ENCODE results near the gene SUPT4H1.

SUPT4H1 gene

DNA sequence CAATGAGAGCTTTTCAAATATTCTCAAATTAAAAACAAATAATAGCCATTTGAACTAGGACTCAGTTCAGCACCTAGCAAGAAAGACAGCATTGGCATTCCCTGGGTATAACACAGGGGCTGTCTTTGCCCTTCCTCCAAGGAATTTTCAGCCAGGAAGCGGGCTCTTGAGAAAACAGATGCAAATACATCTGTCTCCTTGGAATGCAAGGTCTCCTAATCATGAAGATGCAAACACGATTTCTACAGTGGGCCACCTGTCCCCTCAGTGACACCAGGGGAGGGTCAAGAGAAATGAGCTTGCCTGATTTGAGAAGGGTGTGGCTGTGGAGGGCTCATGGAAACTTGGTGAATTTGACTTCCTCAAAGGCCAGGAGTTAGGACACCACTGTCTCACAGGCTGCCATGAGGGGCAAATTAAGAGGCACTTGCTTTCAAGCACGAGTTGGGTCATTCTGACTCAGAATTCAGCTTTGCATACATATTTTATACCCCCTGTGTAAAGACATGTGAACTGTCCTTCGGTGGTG is 24.5 kb upstream of the SUPT4H1 start:
- DNase-seq (ENCODE audit: low spot score): no peak
- in situ Hi-C loops (cut with MboI; ENCODE audit: low sequenced_read_pairs, unreplicated experiment): no loop called here
- TF ChIP-seq, protein P1, sequence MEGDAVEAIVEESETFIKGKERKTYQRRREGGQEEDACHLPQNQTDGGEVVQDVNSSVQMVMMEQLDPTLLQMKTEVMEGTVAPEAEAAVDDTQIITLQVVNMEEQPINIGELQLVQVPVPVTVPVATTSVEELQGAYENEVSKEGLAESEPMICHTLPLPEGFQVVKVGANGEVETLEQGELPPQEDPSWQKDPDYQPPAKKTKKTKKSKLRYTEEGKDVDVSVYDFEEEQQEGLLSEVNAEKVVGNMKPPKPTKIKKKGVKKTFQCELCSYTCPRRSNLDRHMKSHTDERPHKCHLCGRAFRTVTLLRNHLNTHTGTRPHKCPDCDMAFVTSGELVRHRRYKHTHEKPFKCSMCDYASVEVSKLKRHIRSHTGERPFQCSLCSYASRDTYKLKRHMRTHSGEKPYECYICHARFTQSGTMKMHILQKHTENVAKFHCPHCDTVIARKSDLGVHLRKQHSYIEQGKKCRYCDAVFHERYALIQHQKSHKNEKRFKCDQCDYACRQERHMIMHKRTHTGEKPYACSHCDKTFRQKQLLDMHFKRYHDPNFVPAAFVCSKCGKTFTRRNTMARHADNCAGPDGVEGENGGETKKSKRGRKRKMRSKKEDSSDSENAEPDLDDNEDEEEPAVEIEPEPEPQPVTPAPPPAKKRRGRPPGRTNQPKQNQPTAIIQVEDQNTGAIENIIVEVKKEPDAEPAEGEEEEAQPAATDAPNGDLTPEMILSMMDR (IDR thresholded peaks at IDR 0.05; ENCODE audit: borderline replicate concordance, control extremely low read depth, extremely low read depth, insufficient read depth, missing control alignments): no peak

DNA sequence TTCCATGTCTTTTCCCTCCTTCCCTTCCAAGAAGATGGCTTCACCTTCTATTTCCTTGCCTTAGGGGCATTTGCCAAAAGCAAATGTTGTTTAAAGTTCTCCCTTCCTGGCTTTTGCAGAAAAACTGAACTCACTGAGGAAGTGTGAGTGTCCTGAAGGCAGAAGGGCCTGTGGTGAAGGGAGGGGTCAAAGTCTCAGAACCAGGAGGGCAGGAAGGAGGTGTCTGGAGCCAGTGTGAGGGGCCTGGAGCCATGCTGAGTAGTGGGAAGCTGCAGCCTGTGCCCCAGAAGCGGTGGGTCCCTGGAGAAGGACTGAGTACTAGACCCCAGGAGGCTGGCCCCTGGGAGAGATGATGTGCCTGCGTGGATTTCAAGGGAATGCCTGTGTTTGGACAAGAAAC is 23.8 kb upstream of the SUPT4H1 start:
- in situ Hi-C loops (cut with MboI; ENCODE audit: low sequenced_read_pairs, unreplicated experiment): no loop called here
- TF ChIP-seq, protein P1 (IDR thresholded peaks at IDR 0.05; ENCODE audit: borderline replicate concordance, control extremely low read depth, extremely low read depth, insufficient read depth, missing control alignments): no peak
- no peak for DNase-seq (ENCODE audit: low spot score)

DNA sequence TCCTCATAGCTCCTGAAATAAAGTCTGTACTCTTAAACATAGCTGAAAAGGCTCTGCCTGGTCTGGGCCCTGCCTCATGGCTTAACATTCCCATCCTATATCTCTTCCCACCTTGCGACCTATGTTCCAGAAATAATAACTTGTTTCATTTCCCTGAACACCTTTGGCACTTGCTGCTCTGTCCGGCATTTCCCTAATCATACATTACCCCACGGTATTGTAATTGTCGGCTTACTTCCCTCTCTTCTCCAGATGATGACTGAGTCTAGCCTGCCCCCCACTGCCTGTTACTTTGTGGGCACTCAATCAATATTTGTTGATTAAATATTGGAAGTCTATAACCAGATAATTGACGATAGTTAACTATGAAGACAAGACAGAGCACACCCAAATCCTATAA is 23.3 kb upstream of the SUPT4H1 start:
- DNase-seq (ENCODE audit: low spot score): no peak
- TF ChIP-seq, protein P1 (IDR thresholded peaks at IDR 0.05; ENCODE audit: borderline replicate concordance, control extremely low read depth, extremely low read depth, insufficient read depth, missing control alignments): no peak
- in situ Hi-C loops (cut with MboI; ENCODE audit: low sequenced_read_pairs, unreplicated experiment): no loop called here

DNA sequence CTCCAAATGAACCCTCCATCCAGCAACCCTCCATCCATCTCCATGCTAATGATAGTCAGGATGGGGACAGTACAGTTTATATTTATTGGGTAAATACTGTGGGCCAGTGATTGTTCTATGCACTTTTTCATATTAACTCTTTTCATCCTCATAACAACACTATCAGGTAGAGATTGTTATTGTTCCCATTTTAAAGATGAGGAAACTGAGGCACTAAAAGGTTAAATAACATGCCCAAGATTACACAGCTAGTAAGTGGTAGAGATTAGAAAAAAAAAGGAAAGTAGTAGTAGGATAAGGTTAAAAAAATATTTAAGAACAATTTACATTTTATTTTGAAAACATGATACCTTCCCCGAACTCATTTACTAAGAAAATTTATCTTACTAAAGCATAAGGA is 21.9 kb upstream of the SUPT4H1 start:
- TF ChIP-seq, protein P1 (IDR thresholded peaks at IDR 0.05; ENCODE audit: borderline replicate concordance, control extremely low read depth, extremely low read depth, insufficient read depth, missing control alignments): no peak
- DNase-seq (ENCODE audit: low spot score): no peak
- in situ Hi-C loops (cut with MboI; ENCODE audit: low sequenced_read_pairs, unreplicated experiment): no loop called here

DNA sequence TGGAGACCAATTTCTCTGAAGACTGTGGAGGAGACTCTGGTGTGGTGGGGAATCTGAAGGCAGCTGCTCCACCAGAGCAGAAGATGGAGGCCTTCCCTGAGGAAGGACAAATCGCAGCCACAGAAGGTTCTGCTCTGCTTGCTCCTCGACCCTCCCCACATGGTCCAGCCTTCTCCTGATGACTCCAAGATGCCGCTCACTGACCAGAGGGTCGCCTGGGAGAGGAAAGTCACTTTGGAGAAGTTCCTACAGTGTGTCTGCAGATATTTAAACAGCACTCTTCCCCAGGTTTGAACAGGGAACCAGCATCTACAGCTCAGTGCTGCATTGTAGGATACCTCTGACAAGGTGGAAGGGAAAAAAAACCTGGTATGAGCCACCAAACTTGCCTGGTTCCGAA is 21.0 kb upstream of the SUPT4H1 start:
- in situ Hi-C loops (cut with MboI; ENCODE audit: low sequenced_read_pairs, unreplicated experiment): no loop called here
- TF ChIP-seq, protein P1 (IDR thresholded peaks at IDR 0.05; ENCODE audit: borderline replicate concordance, control extremely low read depth, extremely low read depth, insufficient read depth, missing control alignments): no peak
- DNase-seq (ENCODE audit: low spot score): no peak

DNA sequence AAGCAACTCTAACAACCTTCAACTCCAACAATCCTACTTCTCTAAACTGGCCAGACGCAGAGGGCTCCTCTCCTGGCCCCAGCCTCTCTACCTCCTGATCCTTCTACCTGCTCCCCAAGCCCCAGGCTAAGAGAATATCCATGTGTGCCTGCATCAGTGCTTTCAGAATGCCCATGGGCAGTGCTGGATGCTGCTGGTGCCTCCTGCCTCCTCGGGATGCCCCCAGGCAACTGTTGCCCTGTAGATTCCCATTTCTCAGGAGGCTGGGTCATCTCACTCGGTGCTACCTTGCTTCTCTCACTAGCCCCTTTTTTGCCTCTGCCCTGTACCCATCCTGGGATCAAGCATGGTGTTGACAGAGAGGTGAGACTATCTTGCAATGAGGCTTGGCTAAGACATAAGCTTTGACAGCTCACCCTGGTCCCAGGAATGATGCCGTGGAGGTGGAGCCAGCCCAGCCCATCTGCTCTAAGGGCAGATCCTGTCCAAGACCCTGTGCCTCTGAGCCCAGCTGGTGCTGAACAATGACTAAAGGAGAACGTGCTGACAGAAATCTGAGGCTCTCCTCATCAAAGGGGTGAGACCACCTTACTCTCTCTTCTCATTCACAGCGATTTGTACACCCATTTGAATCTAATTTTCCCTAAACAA is 19.4 kb upstream of the SUPT4H1 start:
- in situ Hi-C loops (cut with MboI; ENCODE audit: low sequenced_read_pairs, unreplicated experiment): no loop called here
- DNase-seq (ENCODE audit: low spot score): no peak
- TF ChIP-seq, protein P1 (IDR thresholded peaks at IDR 0.05; ENCODE audit: borderline replicate concordance, control extremely low read depth, extremely low read depth, insufficient read depth, missing control alignments): no peak
